GM21367 (cell line): ENCODE data around the gene FH.

Experiments
- ATAC-seq: cut with Tn5 transposase; IDR thresholded peaks from one replicate; pipeline ENCODE4 v1.9.1; 2021; ENCODE audit not compliant: unreplicated experiment

The FH gene

GRCh38 chr1:241460098-241460873, 59.3 kb downstream of the FH start:
- no peak for ATAC-seq

GRCh38 chr1:241459186-241459802, 60.3 kb downstream of the FH start:
- no peak for ATAC-seq

- ATAC-seq: no peak
These were observed 62.1 kb downstream of the FH start for GRCh38 chr1:241457421-241457820.

GRCh38 chr1:241456743-241457142, 62.8 kb downstream of the FH start:
- no peak for ATAC-seq

- ATAC-seq: no peak
These were observed 65.8 kb downstream of the FH start for GRCh38 chr1:241453732-241454131.

GRCh38 chr1:241451956-241452355, 67.6 kb downstream of the FH start:
- ATAC-seq: no peak
